ENCODE results near the gene EBPL.

EBPL gene

GRCh38 chr13:49676581-49677298 lies 14.5 kb downstream of the EBPL start:
- no peak for DNase-seq (ENCODE audit: low spot score)

- DNase-seq (ENCODE audit: low spot score) = no peak
Measured at GRCh38 chr13:49670828-49671227, 20.5 kb downstream of the EBPL start.

DNA sequence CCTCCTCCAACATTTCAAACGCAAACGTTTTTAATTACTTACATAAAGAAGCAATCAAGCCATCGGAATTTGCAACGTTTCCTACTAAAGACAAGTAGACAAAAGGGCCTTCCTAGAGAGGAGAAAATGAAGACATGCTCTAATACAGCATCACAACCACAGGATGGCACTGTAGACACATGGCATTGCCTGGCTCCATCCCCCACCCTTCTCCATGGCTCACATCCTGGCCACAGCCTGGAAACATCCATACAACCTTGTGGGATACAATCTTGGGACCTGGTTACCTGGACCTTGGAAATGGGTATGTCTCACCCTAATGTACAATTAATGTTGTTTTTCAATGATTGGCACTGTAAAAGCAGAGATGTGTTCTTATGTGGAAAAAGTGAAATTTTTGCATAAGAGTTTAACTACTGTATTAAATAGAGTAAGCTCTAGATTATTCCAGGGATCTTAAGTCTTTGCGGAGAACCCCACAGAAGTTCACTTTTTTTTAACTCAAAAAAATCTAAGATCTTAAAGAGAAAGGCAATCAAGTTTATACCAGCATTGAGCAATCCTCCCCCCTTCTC lies 21.5 kb downstream of the EBPL start:
- DNase-seq (ENCODE audit: low spot score) = peak; percentile 83

DNA sequence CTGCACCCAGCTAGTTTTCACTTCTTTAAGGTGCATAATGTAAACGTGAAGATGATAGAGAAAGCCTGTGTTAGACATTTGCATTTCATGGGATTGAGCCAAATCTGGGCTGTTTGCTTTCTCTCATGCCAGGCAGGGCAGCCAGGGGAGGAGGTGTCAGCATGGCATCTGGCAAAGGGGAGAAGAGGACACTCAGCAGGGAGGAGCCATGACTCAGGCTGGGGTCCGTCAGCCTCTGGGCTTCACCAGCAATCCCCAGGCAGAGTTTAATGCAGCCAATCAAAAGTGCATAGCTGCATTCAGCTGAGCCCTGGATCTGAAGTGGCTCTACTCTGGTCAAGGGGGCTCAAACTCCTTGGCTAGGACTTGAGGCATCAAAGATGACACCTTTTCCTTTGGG lies 23.5 kb downstream of the EBPL start:
- DNase-seq (ENCODE audit: low spot score) = no peak

DNA sequence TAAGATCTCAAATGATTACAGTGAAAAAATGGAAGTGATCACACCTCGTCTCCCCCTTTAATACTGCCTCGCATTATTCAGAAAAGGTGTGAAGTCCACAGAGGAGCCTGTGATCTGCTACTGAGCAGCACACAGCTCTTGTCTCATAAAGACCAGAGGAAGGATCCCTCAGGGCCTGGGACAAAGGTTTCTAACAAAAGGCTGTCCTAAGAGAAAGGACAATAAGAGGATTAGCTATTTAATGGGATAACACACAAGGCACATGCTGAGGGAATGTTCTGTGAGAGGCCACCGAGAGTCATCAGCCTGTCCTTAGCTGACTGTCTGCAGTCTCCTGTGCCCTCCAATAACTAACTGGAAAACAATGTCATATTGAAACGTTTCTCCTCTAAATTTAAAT lies 26.7 kb downstream of the EBPL start:
- no peak for DNase-seq (ENCODE audit: low spot score)

DNA sequence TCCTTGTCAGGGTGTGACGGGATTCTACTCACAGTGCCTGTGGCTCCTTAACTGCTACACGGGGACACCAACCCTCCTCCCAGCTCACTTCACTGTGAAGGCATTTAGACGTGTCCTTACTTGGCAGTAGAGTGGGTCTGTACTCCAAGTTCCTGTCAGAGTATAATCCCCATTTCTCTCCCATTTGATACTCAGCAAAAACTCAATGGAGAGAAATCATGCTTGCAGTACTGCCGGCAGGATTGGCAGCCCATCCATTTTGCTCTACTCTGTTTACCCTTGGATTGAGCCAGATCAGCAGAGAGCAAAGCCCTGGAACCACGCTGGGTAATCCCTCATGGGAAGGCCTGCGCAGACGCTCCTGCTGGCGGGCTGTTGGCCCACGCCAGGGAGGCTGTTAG lies 34.0 kb downstream of the EBPL start:
- no peak for DNase-seq (ENCODE audit: low spot score)

- DNase-seq (ENCODE audit: low spot score) = no peak
Measured at GRCh38 chr13:49655906-49656305, 35.4 kb downstream of the EBPL start.

DNA sequence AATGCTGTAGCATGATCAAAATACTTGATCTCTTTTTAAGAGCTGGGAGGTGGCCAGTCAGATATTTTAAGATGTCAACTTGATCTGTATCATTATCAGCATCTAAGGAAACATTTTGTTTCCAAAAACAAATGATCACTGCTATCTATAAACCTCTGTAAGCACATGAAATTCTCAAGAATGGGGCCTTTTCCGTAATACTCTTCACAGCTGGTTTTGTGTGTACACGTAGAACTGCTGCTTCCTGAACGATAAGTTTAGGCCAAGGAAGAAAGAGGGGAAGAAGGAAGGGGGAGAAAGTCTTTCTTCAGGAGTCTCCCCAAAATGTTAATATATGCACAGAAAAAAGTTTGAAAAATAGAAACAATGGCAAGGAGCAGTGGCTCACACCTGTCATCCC lies 37.3 kb downstream of the EBPL start:
- no peak for DNase-seq (ENCODE audit: low spot score)

DNA sequence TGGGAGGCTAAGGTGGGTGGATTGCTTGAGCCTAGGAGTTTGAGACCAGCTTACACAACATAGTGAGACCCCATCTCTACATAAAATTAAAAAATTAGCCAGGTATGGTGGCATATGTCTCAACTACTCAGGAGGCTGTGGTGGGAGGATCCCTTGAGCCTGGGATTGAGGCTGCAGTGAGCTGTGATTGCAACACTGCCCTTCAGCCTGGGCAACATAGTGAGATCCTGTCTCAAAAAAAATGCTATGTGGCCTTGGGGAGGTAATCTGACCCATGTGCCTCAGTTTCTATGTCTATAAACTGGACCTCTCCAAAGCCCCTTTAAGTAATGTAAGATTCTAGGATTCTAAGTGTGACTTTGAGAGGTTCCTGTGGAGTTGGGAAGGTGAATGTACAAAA lies 37.8 kb downstream of the EBPL start:
- no peak for DNase-seq (ENCODE audit: low spot score)

DNA sequence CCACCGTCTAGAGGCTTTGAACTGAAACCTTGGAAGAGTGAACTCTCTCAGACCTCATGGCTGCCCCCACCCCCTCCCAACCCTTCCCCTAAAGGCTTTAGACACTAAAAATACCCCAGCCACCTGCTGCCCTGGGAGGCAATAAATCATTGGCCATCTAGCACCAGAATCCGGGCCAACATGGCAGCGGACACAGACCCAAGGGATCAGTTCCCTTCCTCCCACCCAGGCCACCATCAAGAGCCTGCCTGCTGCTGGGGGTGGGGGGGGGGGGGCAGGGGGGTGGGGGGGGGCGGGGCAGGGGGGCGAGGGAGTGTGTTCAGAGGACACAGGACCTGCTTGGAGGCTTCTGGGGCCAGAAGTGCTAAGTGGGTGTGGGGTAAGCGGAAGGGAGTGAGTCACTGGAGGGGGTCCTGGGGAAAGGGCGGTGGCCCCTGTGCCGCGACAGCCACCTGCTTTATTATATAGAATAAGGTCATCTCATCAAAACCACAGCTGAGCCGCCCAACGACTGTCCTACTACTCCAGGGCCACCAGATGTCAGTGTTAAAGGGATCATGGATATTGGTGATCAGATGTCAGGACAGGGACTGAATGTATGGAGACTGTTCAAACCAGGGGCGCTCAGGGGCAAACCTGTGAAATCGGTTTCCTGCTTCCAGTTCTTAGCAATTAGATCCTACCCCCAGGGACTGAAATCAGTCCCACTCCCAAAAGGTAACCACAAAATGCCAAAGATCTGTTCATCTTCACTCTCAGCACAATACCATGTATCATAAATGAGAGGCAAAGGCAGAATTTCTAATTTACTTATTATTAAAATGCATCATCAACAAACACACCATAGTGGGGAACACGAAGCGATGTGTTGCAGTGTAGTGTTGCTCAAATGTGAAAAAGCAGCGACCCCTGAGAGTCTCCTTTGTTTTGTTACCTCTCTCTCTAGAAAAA lies 38.7 kb downstream of the EBPL start:
- DNase-seq (ENCODE audit: low spot score) = peak; percentile 53

DNA sequence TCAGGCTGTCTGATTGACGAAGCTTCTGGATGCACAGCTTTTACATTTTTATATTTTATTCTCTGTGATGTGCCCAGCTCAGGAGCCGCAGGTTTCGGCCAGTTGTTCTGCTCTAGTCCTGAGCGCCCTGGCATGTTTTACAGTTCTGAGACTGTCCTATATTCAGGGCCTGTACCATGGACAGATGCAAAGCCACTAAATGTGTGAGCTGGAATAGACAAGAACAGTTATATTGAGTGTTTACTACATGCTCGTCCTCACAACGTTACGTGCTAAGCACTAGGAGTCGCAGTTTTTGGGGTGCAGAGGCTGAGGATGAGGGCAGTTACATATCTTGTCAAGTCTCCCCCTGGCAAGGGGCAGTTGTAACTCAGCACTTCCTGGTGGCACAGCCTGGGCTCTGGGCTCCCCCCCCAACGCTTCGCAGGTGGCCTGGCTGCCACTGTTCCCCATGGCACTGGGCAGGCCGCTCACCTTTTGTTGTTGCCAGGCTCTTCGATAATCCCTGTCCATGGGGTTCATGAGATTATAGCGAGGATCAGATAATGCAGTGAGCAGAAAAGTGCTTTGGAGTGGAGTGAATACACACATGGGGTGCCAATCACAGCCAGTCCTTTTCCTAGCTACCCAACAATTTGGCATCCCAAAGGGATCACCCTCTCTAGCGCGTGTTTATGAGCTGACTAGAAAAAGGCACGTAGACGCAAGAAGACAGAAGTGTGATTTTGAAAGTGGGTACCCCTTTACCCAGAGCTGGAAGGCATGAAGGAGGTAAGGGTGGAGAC lies 39.5 kb downstream of the EBPL start:
- no peak for DNase-seq (ENCODE audit: low spot score)

DNA sequence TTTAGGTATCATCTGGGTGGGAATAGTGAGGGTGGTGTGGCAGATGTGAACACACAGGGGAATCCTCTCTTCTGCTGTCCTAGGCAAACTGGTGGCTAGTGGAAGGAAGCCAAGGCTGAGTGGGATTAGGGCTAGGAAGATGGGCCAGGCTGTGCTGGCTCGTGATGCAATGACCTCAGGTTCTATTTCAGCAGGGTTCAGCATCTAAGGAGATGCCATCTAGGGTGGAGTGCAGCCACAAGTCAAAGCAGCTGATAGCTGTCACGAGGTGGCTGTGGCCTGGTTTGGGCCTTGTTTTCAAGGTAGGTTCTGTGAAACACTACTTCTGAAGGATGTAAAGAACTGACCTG lies 41.3 kb downstream of the EBPL start:
- DNase-seq (ENCODE audit: low spot score) = no peak

- DNase-seq (ENCODE audit: low spot score) = no peak
Measured at GRCh38 chr13:49649244-49649962, 41.9 kb downstream of the EBPL start.

DNA sequence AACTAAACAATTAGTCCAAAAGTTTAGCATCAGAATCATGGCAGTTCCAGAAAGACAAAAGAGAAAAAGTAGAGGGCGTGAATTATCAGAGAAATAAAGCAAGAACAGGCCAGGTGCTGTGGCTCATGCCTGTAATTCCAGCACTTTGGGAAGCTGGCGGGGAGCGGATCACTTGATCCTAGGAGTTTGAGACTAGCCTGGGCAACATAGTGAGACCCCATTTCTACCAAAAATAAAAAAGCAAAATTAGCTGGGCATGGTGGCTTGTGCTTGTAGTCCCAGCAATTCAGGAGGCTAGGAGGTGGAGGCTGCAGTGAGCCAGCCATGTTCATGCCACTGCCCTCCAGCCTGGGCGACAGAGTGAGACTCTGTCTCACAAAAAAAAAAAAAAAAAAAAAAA lies 44.6 kb downstream of the EBPL start:
- no peak for DNase-seq (ENCODE audit: low spot score)

DNA sequence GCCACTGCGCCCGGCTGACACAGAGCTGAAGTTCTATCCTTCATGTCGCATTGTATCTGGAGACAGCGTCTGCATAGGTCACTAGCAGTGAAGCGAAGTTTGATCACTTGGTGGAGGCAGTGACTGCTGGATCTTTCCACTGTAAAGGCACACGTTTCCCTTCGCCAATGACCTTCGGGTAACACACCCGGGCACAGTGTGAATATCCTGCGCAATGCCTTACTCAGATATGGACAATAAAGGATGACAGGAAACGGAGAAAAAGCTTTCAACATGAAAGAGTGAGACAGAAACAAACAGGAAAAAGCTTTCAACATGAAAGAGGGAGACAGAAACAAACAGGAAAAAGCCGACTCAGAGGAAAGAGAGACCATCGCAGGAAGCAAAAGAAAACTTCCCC lies 45.8 kb downstream of the EBPL start:
- DNase-seq (ENCODE audit: low spot score) = no peak

GRCh38 chr13:49643035-49643646 lies 48.1 kb downstream of the EBPL start:
- DNase-seq (ENCODE audit: low spot score) = no peak

GRCh38 chr13:49641801-49642291 lies 49.4 kb downstream of the EBPL start:
- no peak for DNase-seq (ENCODE audit: low spot score)

DNA sequence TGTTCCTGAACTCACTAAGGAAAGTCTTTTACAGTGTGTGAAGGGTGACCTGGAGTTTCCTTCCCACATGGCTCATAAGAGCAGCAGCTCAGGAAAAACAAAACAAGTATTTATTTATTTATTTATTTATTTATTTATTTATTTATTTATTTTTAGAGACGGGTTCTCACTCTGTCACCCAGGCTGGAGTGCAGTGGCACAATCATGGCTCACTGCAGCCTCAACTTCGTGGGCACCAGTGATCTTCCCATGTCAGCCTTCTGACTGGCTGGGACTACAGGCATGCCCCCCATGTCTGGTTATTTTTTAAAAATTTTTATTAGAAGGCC lies 52.6 kb downstream of the EBPL start:
- DNase-seq (ENCODE audit: low spot score) = no peak

- no peak for DNase-seq (ENCODE audit: low spot score)
Measured at GRCh38 chr13:49638030-49638743, 53.1 kb downstream of the EBPL start.

GRCh38 chr13:49636705-49637104 lies 54.6 kb downstream of the EBPL start:
- DNase-seq (ENCODE audit: low spot score) = no peak

Data from kidney capillary endothelial cell (primary cell).